Mesenchymal stem cell (in vitro differentiated cells and primary cell): ENCODE measurements around the gene HDGFL2.

Source experiments
- DNase-seq: peaks from one replicate; pipeline ENCODE4 v3.0.0-alpha.2; 2013
- H2AFZ ChIP-seq: one replicate; pipeline ENCODE4 v1.6.1; 2013; ENCODE audit warnings: low read depth, mild to moderate bottlenecking, control low read depth, inconsistent platforms, low read length, moderate library complexity
- H2AK5ac ChIP-seq: 2 replicates; pipeline ENCODE4 v1.6.1; 2013; ENCODE audit warnings: low read length, moderate library complexity, mild to moderate bottlenecking, inconsistent platforms; ENCODE audit not compliant: severe bottlenecking
- H2BK120ac ChIP-seq: one replicate; pipeline ENCODE4 v1.6.1; 2013; ENCODE audit warnings: low read depth, mild to moderate bottlenecking, inconsistent platforms, low read length, moderate library complexity
- H2BK12ac ChIP-seq, 2 experiments: one replicate each; pipeline ENCODE4 v1.6.1; 2013; ENCODE audit warnings: inconsistent platforms in 2 of 2, low read length in 2 of 2, mild to moderate bottlenecking in 2 of 2, moderate library complexity in 2 of 2, control low read depth in 1 of 2
- H2BK15ac ChIP-seq: one replicate; pipeline ENCODE4 v1.6.1; 2013; ENCODE audit warnings: mild to moderate bottlenecking, low read depth, inconsistent platforms; ENCODE audit not compliant: poor library complexity, severe bottlenecking
- H2BK5ac ChIP-seq: 2 replicates; pipeline ENCODE4 v1.6.1; 2013; ENCODE audit warnings: low read depth, mild to moderate bottlenecking, low read length, control low read depth, inconsistent platforms; ENCODE audit not compliant: poor library complexity, severe bottlenecking
- H3K14ac ChIP-seq, 2 experiments: one replicate each; pipeline ENCODE4 v1.6.1; 2013; ENCODE audit warnings: inconsistent platforms in 2 of 2, low read length in 2 of 2, control low read depth in 1 of 2, mild to moderate bottlenecking in 1 of 2, moderate library complexity in 1 of 2
- H3K18ac ChIP-seq, 2 experiments: one replicate each; pipeline ENCODE4 v1.6.1; 2013; ENCODE audit warnings: inconsistent platforms in 2 of 2, low read length in 2 of 2, control low read depth in 1 of 2, low read depth in 1 of 2, mild to moderate bottlenecking in 1 of 2
- H3K23ac ChIP-seq, 2 experiments: one replicate each; pipeline ENCODE4 v1.6.1; 2013; ENCODE audit warnings: inconsistent platforms in 2 of 2, low read length in 2 of 2, mild to moderate bottlenecking in 2 of 2, moderate library complexity in 2 of 2, control low read depth in 1 of 2
- H3K27ac ChIP-seq: 2 replicates; pipeline ENCODE4 v1.5.1; 2013; ENCODE audit warnings: mild to moderate bottlenecking, moderate library complexity, low read length, control low read depth, inconsistent platforms; ENCODE audit not compliant: poor library complexity, severe bottlenecking
- H3K27me3 ChIP-seq, 2 experiments: 2 replicates each; pipeline versions ENCODE4 v1.6.1 to v1.7.0; 2013; ENCODE audit warnings: low read length in 2 of 2, mild to moderate bottlenecking in 2 of 2, moderate library complexity in 2 of 2, control low read depth in 1 of 2, inconsistent platforms in 1 of 2; ENCODE audit not compliant: control insufficient read depth in 1 of 2, insufficient read depth in 1 of 2
- H3K36me3 ChIP-seq, 2 experiments: 2 replicates each; pipeline versions ENCODE4 v1.6.1 to v1.7.0; 2013; ENCODE audit warnings: low read length in 2 of 2, control low read depth in 1 of 2, inconsistent platforms in 1 of 2, low read depth in 1 of 2, mild to moderate bottlenecking in 1 of 2; ENCODE audit not compliant: insufficient read depth in 2 of 2, control insufficient read depth in 1 of 2
- H3K4ac ChIP-seq, 2 experiments: one replicate each; pipeline ENCODE4 v1.6.1; 2013; ENCODE audit warnings: inconsistent platforms in 2 of 2, low read length in 2 of 2, mild to moderate bottlenecking in 2 of 2, moderate library complexity in 2 of 2, control low read depth in 1 of 2, low read depth in 1 of 2
- H3K4me1 ChIP-seq: 2 replicates; pipeline ENCODE4 v1.6.1; 2013; ENCODE audit warnings: low read depth, low read length, control low read depth; ENCODE audit not compliant: control insufficient read depth, insufficient read depth
- H3K4me2 ChIP-seq: 2 replicates; pipeline ENCODE4 v1.6.1; 2013; ENCODE audit warnings: low read length, mild to moderate bottlenecking, inconsistent platforms; ENCODE audit not compliant: poor library complexity, severe bottlenecking
- H3K4me3 ChIP-seq, 2 experiments: 2 replicates each; pipeline versions ENCODE4 v1.5.1 to v1.7.0; 2013; ENCODE audit warnings: low read length in 2 of 2, mild to moderate bottlenecking in 2 of 2, control low read depth in 1 of 2, low read depth in 1 of 2; ENCODE audit not compliant: insufficient read depth in 1 of 2
- H3K79me1 ChIP-seq: replicated peaks from 2 replicates; pipeline ENCODE4 v1.6.1; 2013; ENCODE audit warnings: mild to moderate bottlenecking, control low read depth, low read length, inconsistent platforms; ENCODE audit not compliant: poor library complexity, severe bottlenecking
- H3K9ac ChIP-seq: 2 replicates; pipeline ENCODE4 v1.7.0; 2013; ENCODE audit warnings: mild to moderate bottlenecking, low read length, moderate library complexity
- H3K9me3 ChIP-seq: 2 replicates; pipeline ENCODE4 v1.7.0; 2013; ENCODE audit warnings: mild to moderate bottlenecking, low read length; ENCODE audit not compliant: control insufficient read depth
- H4K8ac ChIP-seq: one replicate; pipeline ENCODE4 v1.6.1; 2013; ENCODE audit warnings: inconsistent platforms, mild to moderate bottlenecking, low read length, moderate library complexity
- H4K91ac ChIP-seq: one replicate; pipeline ENCODE4 v1.6.1; 2013; ENCODE audit warnings: mild to moderate bottlenecking, low read length, inconsistent platforms
- WGBS: methylation state at CpG from one replicate; pipeline ENCODE4 v1.1.7; 2013; ENCODE audit warnings: mixed read lengths; 5-methylcytosine and 5-hydroxymethylcytosine counted together

The HDGFL2 gene

GRCh38 chr19:4518345-4519171 is 46.5 kb downstream of the HDGFL2 start, which contains the start of gene PLIN4:
Gene PLIN4 (minus strand): TSS chr19:4518486. CDS start chr19:4518272, 214 bp downstream.
- Histone ChIP-seq H2AFZ (no peak within 1 kb of the TSS), H3K4me1 (peaks cover 27% of the 10 kb centered on the region), H2BK120ac (no peak within 1 kb of the TSS), H3K27me3 (peaks cover 0 to 25% of the 10 kb centered on the region in 2 experiments), H2BK5ac (no peak within 1 kb of the TSS), H3K14ac (no peak within 1 kb of the TSS), H3K9me3 (no peaks in the 10 kb centered on the region), H2BK12ac (peak within 1 kb of the TSS in 1 of 2 experiments; percentile 27), H4K8ac (no peak within 1 kb of the TSS), H3K79me1 (no peaks in the 10 kb centered on the region), H3K4ac (no peak within 1 kb of the TSS), H3K27ac (no peak within 1 kb of the TSS), H3K18ac (no peak within 1 kb of the TSS), H3K23ac (no peak within 1 kb of the TSS), H2AK5ac (no peak within 1 kb of the TSS), H3K4me2 (no peak within 1 kb of the TSS), H4K91ac (peak within 1 kb of the TSS; percentile 34), H2BK15ac (peak within 1 kb of the TSS; percentile 12), H3K9ac (peak within 1 kb of the TSS; percentile 76), H3K36me3 (no peaks in the 10 kb centered on the region), H3K4me3 (peak within 1 kb of the TSS; percentile 10 to 60)
- 90% methylated on average over 34 of the region's 34 CpGs for WGBS
- no peak for DNase-seq

GRCh38 chr19:4519172-4519496 is 47.0 kb downstream of the HDGFL2 start:
- Histone ChIP-seq H3K79me1 (no peaks in the 10 kb centered on the region), H3K27me3 (peaks cover 0 to 25% of the 10 kb centered on the region in 2 experiments), H3K23ac (no peak overlapping the region), H2BK5ac (no peak overlapping the region), H3K27ac (no peak overlapping the region), H2AFZ (no peak overlapping the region), H3K9ac (peak overlapping the region; percentile 76), H3K36me3 (no peaks in the 10 kb centered on the region), H3K4me1 (peaks cover 29% of the 10 kb centered on the region), H4K8ac (no peak overlapping the region), H2BK12ac (no peak overlapping the region), H2AK5ac (no peak overlapping the region), H4K91ac (peak overlapping the region; percentile 34), H3K4me3 (peak overlapping the region in 1 of 2 experiments; percentile 60), H3K9me3 (no peaks in the 10 kb centered on the region), H2BK15ac (no peak overlapping the region), H3K4ac (no peak overlapping the region), H3K14ac (no peak overlapping the region), H3K18ac (no peak overlapping the region), H3K4me2 (no peak overlapping the region), H2BK120ac (no peak overlapping the region)
- no peak for DNase-seq
- 82% methylated on average over 6 of the region's 6 CpGs for WGBS

- Histone ChIP-seq H3K4me3 (no peak overlapping the region), H3K18ac (no peak overlapping the region), H3K23ac (no peak overlapping the region), H2BK120ac (no peak overlapping the region), H3K4ac (peak overlapping the region in 1 of 2 experiments; percentile 7), H3K4me2 (no peak overlapping the region), H2AK5ac (no peak overlapping the region), H3K9me3 (no peaks in the 10 kb centered on the region), H2AFZ (no peak overlapping the region), H4K8ac (no peak overlapping the region), H2BK12ac (no peak overlapping the region), H3K36me3 (no peaks in the 10 kb centered on the region), H3K4me1 (peaks cover 29% of the 10 kb centered on the region), H2BK5ac (no peak overlapping the region), H3K9ac (peak overlapping the region; percentile 76), H3K79me1 (no peaks in the 10 kb centered on the region), H3K27ac (no peak overlapping the region), H4K91ac (peak overlapping the region; percentile 34), H3K27me3 (peaks cover 0 to 25% of the 10 kb centered on the region in 2 experiments), H3K14ac (no peak overlapping the region), H2BK15ac (no peak overlapping the region)
- 79% methylated on average over 9 of the region's 9 CpGs for WGBS
- peak; percentile 53 for DNase-seq
These were observed 47.6 kb downstream of the HDGFL2 start for GRCh38 chr19:4519521-4520277.
